H9 (cell line): ENCODE results near the gene QSOX2. TPM values are rescaled to one million over a fixed set of nuclear protein-coding genes. Genes with fewer than 3 reads are reported as not detected.

Source experiments
- DNase-seq: peaks from one replicate; pipeline ENCODE4 v3.0.0-alpha.2; 2017
- H2AFZ ChIP-seq: one replicate; pipeline ENCODE4 v1.6.1; 2013; ENCODE audit warnings: mild to moderate bottlenecking, low read length, control low read depth, moderate library complexity
- H2AK5ac ChIP-seq: 2 replicates; pipeline ENCODE4 v1.6.1; 2013; ENCODE audit warnings: low read length, control low read depth, mixed read lengths; ENCODE audit not compliant: insufficient read length
- H2BK120ac ChIP-seq: one replicate; pipeline ENCODE4 v1.6.1; 2013; ENCODE audit warnings: low read depth, mild to moderate bottlenecking, low read length, control low read depth, inconsistent platforms; ENCODE audit not compliant: poor library complexity, severe bottlenecking
- H2BK12ac ChIP-seq: 2 replicates; pipeline ENCODE4 v1.6.1; 2013; ENCODE audit warnings: low read length, control low read depth, mixed read lengths, low read depth; ENCODE audit not compliant: insufficient read length
- H2BK15ac ChIP-seq: 2 replicates; pipeline ENCODE4 v1.6.1; 2013; ENCODE audit warnings: low read depth, low read length, control low read depth
- H2BK20ac ChIP-seq: one replicate; pipeline ENCODE4 v1.6.1; 2013; ENCODE audit warnings: low read depth, mild to moderate bottlenecking, low read length, control low read depth, inconsistent platforms; ENCODE audit not compliant: poor library complexity, severe bottlenecking
- H2BK5ac ChIP-seq: 2 replicates; pipeline ENCODE4 v1.6.1; 2013; ENCODE audit warnings: low read length, control low read depth, mixed read lengths; ENCODE audit not compliant: insufficient read length
- H3K14ac ChIP-seq: 2 replicates; pipeline ENCODE4 v1.6.1; 2013; ENCODE audit warnings: low read length, control low read depth; ENCODE audit not compliant: insufficient read depth
- H3K18ac ChIP-seq: 2 replicates; pipeline ENCODE4 v1.6.1; 2013; ENCODE audit warnings: low read depth, mild to moderate bottlenecking, mixed read lengths, low read length, control low read depth; ENCODE audit not compliant: insufficient read length
- H3K23ac ChIP-seq: 2 replicates; pipeline ENCODE4 v1.6.1; 2013; ENCODE audit warnings: low read length, control low read depth, mixed read lengths, low read depth; ENCODE audit not compliant: insufficient read length
- H3K23me2 ChIP-seq: 2 replicates; pipeline ENCODE4 v1.6.1; 2013; ENCODE audit warnings: low read depth, mild to moderate bottlenecking, mixed read lengths, low read length, control low read depth; ENCODE audit not compliant: insufficient read length, poor library complexity, severe bottlenecking
- H3K27ac ChIP-seq: 2 replicates; pipeline ENCODE4 v1.5.1; 2013; ENCODE audit warnings: low read length, control low read depth, mixed read lengths, low read depth; ENCODE audit not compliant: insufficient read length
- H3K27me3 ChIP-seq: 2 replicates; pipeline ENCODE4 v1.6.1; 2013; ENCODE audit warnings: low read length, control low read depth, inconsistent platforms; ENCODE audit not compliant: insufficient read depth
- H3K4ac ChIP-seq: 2 replicates; pipeline ENCODE4 v1.6.1; 2013; ENCODE audit warnings: low read depth, mild to moderate bottlenecking, control low read depth, inconsistent platforms, low read length, moderate library complexity
- H3K4me1 ChIP-seq: 2 replicates; pipeline ENCODE4 v1.6.1; 2013; ENCODE audit warnings: low read length, control low read depth, inconsistent platforms; ENCODE audit not compliant: insufficient read depth
- H3K4me2 ChIP-seq: 2 replicates; pipeline ENCODE4 v1.6.1; 2013; ENCODE audit warnings: low read length, control low read depth, mixed read lengths; ENCODE audit not compliant: insufficient read length, insufficient read depth
- H3K56ac ChIP-seq: 2 replicates; pipeline ENCODE4 v1.6.1; 2013; ENCODE audit warnings: low read depth, mild to moderate bottlenecking, mixed read lengths, low read length, control low read depth; ENCODE audit not compliant: insufficient read length
- H3K79me1 ChIP-seq: 2 replicates; pipeline ENCODE4 v1.6.1; 2013; ENCODE audit warnings: low read depth, mild to moderate bottlenecking, moderate library complexity, low read length, control low read depth, inconsistent platforms; ENCODE audit not compliant: insufficient read depth, poor library complexity, severe bottlenecking
- H3K79me2 ChIP-seq: 2 replicates; pipeline ENCODE4 v1.6.1; 2013; ENCODE audit warnings: low read length, control low read depth, inconsistent platforms; ENCODE audit not compliant: insufficient read depth
- H3K9ac ChIP-seq: 2 replicates; pipeline ENCODE4 v1.6.1; 2013; ENCODE audit warnings: low read length, control low read depth, mixed read lengths; ENCODE audit not compliant: insufficient read length; ENCODE audit errors: extremely low read depth
- H3K9me3 ChIP-seq: one replicate; pipeline ENCODE4 v1.6.1; 2013; ENCODE audit warnings: low read depth, low read length, inconsistent platforms; ENCODE audit not compliant: control insufficient read depth
- H3T11ph ChIP-seq: one replicate; pipeline ENCODE4 v1.6.1; 2013; ENCODE audit warnings: mild to moderate bottlenecking, low read length, control low read depth, inconsistent platforms
- H4K20me1 ChIP-seq: one replicate; pipeline ENCODE4 v1.6.1; 2013; ENCODE audit not compliant: control insufficient read depth, insufficient read length, insufficient read depth
- H4K5ac ChIP-seq: 2 replicates; pipeline ENCODE4 v1.6.1; 2013; ENCODE audit warnings: low read depth, mild to moderate bottlenecking, mixed read lengths, low read length, control low read depth; ENCODE audit not compliant: insufficient read length
- H4K8ac ChIP-seq: replicated peaks from 2 replicates; pipeline ENCODE4 v1.6.1; 2013; ENCODE audit warnings: low read length, control low read depth, mixed read lengths, low read depth; ENCODE audit not compliant: insufficient read length
- H4K91ac ChIP-seq: 2 replicates; pipeline ENCODE4 v1.6.1; 2013; ENCODE audit warnings: low read depth, mild to moderate bottlenecking, moderate library complexity, mixed read lengths, low read length, control low read depth; ENCODE audit not compliant: insufficient read length
- H3K27ac Mint-ChIP-seq, 3 experiments: 2 replicates in 2 of 3; 3 replicates in 1 of 3; pipeline ENCODE4 v1.8.0; 2020 to 2021; ENCODE audit warnings: mixed read lengths in 3 of 3, mild to moderate bottlenecking in 1 of 3, moderate library complexity in 1 of 3
- H3K27me3 Mint-ChIP-seq: 2 replicates; pipeline ENCODE4 v1.8.0; 2021; ENCODE audit warnings: low read depth, mild to moderate bottlenecking, moderate library complexity, mixed read lengths
- H3K36me3 Mint-ChIP-seq, 3 experiments: 2 replicates in 2 of 3; 3 replicates in 1 of 3; pipeline ENCODE4 v1.8.0; 2020 to 2021; ENCODE audit warnings: low read depth in 3 of 3, mixed read lengths in 3 of 3; ENCODE audit not compliant: insufficient read depth in 1 of 3
- H3K4me1 Mint-ChIP-seq, 2 experiments: 2 replicates each; pipeline ENCODE4 v1.8.0; 2020; ENCODE audit warnings: mixed read lengths in 2 of 2
- H3K4me3 Mint-ChIP-seq, 2 experiments: 2 replicates in 1 of 2; 3 replicates in 1 of 2; pipeline ENCODE4 v1.8.0; 2020 to 2021; ENCODE audit warnings: mild to moderate bottlenecking in 2 of 2, mixed read lengths in 2 of 2, moderate library complexity in 1 of 2
- H3K9me3 Mint-ChIP-seq, 2 experiments: 2 replicates in 1 of 2; 3 replicates in 1 of 2; pipeline ENCODE4 v1.8.0; 2020; ENCODE audit warnings: mild to moderate bottlenecking in 2 of 2, mixed read lengths in 2 of 2, moderate library complexity in 1 of 2
- WGBS: extraction: QIAGEN DNeasy Blood & Tissue Kit; methylation state at CpG from one replicate; pipeline ENCODE4 v1.1.7; 2013; ENCODE audit warnings: missing lambda C conversion rate, low lambda C conversion rate, mixed read lengths; ENCODE audit not compliant: insufficient read length; ENCODE audit errors: extremely low coverage; 5-methylcytosine and 5-hydroxymethylcytosine counted together
- total RNA-seq: library from RNA; stranded (reverse); gene quantifications from 2 replicates; pipeline ENCODE4 v1.2.1, GENCODE V29; 2021
- TF ChIP-seq, protein P1 (sequence below): fragments of 200-600 bp; sonication (generic); conservative IDR thresholded peaks from 3 replicates; pipeline ENCODE4 v1.8.0; 2021; ENCODE audit warnings: antibody characterized with exemption, mild to moderate bottlenecking

Gene QSOX2
- total RNA-seq, 1 experiment from 2014 or later, result 25.8 TPM

DNA sequence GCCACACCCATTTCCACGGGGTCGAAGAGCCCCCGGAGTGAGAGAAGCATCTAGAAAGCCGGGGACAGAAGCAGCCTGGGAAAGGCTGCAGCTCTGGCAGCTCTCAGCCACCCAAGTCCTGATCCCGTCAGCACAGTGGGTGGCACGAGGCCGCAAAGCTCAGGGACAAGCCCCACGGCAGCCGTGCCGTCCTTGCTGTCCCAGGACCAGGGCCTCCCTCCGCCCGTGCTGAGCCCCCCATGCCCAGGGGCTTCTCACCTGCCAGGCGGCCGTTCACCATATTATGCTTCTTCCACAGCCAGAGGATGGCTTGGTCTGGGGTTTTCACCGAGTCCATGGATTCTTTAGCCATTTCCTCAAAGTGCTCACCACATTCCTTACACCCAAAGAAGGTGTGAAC, 34.6 kb downstream of the QSOX2 start:
- no peak overlapping the region for H3T11ph ChIP-seq
- no peak overlapping the region for H3K56ac ChIP-seq
- no peak overlapping the region for H2BK120ac ChIP-seq
- TF ChIP-seq, protein P1, sequence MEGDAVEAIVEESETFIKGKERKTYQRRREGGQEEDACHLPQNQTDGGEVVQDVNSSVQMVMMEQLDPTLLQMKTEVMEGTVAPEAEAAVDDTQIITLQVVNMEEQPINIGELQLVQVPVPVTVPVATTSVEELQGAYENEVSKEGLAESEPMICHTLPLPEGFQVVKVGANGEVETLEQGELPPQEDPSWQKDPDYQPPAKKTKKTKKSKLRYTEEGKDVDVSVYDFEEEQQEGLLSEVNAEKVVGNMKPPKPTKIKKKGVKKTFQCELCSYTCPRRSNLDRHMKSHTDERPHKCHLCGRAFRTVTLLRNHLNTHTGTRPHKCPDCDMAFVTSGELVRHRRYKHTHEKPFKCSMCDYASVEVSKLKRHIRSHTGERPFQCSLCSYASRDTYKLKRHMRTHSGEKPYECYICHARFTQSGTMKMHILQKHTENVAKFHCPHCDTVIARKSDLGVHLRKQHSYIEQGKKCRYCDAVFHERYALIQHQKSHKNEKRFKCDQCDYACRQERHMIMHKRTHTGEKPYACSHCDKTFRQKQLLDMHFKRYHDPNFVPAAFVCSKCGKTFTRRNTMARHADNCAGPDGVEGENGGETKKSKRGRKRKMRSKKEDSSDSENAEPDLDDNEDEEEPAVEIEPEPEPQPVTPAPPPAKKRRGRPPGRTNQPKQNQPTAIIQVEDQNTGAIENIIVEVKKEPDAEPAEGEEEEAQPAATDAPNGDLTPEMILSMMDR, result no peak
- WGBS, result no CpG with 5 or more reads among the region's 15 CpGs
- peaks cover under 1% of the 10 kb centered on the region; the same call in 1 of the 2 replicates for H3K27me3 ChIP-seq
- H3K9me3 ChIP-seq, result no peaks in the 10 kb centered on the region
- Mint-ChIP-seq H3K27ac (no peak overlapping the region), H3K36me3 (peaks cover 38 to 62% (median 60%) of the 10 kb centered on the region in 3 experiments), H3K4me1 (peaks cover 0 to 8% of the 10 kb centered on the region in 2 experiments; a peak in 1 of 4 replicates), H3K9me3 (no peaks in the 10 kb centered on the region; a peak in 1 of 5 replicates), H3K27me3 (peaks cover 8% of the 10 kb centered on the region), H3K4me3 (no peak overlapping the region)
- no peaks in the 10 kb centered on the region for H4K20me1 ChIP-seq
- H3K23ac ChIP-seq, result no peak overlapping the region
- no peak overlapping the region for H2BK20ac ChIP-seq
- H2AFZ ChIP-seq, result no peak overlapping the region
- no peak overlapping the region for H2BK15ac ChIP-seq
- H2BK12ac ChIP-seq, result no peak overlapping the region
- DNase-seq, result no peak
- H3K79me1 ChIP-seq, result no peaks in the 10 kb centered on the region
- H2BK5ac ChIP-seq, result no peak overlapping the region
- no peak overlapping the region for H3K27ac ChIP-seq
- H4K8ac ChIP-seq, result no peak overlapping the region
- no peak overlapping the region for H3K18ac ChIP-seq
- H2AK5ac ChIP-seq, result no peak overlapping the region
- no peaks in the 10 kb centered on the region for H3K79me2 ChIP-seq
- no peak overlapping the region for H3K4ac ChIP-seq
- H3K14ac ChIP-seq, result no peak overlapping the region
- H4K91ac ChIP-seq, result no peak overlapping the region
- no peaks in the 10 kb centered on the region for H3K4me1 ChIP-seq
- no peak overlapping the region for H4K5ac ChIP-seq
- no peak overlapping the region for H3K9ac ChIP-seq
- H3K23me2 ChIP-seq, result no peaks in the 10 kb centered on the region
- no peak overlapping the region for H3K4me2 ChIP-seq
